ENCODE measurements around the gene PPP4R2. TPM values are rescaled to one million over a fixed set of nuclear protein-coding genes. Genes with fewer than 3 reads are reported as not detected.

Gene PPP4R2
- total RNA-seq, 1 donor from 2014 or later: 65.7 TPM

DNA sequence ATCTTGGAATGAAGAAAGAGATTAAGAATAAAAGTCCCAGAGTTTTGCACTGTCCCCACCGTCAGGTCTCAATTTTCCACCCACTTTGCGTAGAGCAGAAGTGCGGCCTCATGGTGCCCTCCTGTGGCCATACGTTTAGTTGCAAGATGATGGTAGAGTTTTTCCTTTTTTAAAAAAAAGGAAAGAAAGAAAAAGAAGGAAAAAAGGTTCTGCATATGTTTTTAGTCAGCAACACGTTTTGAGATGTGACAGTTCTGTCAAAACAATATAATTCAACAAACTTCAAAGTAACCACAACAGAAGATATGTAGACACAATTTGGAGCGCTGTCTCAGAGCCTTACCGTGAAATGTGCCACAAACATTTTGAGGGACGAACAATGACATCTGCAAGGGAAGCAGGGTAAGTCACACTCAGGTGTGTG lies 89.5 kb downstream of the PPP4R2 start:
- no peak overlapping the region for H3K27ac ChIP-seq
- DNase-seq (no peak), ATAC-seq (peak; percentile 78 to 82)
- TF ChIP-seq, protein P1, sequence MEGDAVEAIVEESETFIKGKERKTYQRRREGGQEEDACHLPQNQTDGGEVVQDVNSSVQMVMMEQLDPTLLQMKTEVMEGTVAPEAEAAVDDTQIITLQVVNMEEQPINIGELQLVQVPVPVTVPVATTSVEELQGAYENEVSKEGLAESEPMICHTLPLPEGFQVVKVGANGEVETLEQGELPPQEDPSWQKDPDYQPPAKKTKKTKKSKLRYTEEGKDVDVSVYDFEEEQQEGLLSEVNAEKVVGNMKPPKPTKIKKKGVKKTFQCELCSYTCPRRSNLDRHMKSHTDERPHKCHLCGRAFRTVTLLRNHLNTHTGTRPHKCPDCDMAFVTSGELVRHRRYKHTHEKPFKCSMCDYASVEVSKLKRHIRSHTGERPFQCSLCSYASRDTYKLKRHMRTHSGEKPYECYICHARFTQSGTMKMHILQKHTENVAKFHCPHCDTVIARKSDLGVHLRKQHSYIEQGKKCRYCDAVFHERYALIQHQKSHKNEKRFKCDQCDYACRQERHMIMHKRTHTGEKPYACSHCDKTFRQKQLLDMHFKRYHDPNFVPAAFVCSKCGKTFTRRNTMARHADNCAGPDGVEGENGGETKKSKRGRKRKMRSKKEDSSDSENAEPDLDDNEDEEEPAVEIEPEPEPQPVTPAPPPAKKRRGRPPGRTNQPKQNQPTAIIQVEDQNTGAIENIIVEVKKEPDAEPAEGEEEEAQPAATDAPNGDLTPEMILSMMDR (IDR thresholded peaks at IDR 0.05): peak; percentile 78
- no peaks in the 10 kb centered on the region for H3K36me3 ChIP-seq
- no peak overlapping the region for H3K4me3 ChIP-seq
- no peaks in the 10 kb centered on the region for H3K9me3 ChIP-seq
- intact Hi-C loops (cut with DNase I): no loop called here
- H3K27me3 ChIP-seq (ENCODE audit: low read depth): no peaks in the 10 kb centered on the region
- no peaks in the 10 kb centered on the region for H3K4me1 ChIP-seq

DNA sequence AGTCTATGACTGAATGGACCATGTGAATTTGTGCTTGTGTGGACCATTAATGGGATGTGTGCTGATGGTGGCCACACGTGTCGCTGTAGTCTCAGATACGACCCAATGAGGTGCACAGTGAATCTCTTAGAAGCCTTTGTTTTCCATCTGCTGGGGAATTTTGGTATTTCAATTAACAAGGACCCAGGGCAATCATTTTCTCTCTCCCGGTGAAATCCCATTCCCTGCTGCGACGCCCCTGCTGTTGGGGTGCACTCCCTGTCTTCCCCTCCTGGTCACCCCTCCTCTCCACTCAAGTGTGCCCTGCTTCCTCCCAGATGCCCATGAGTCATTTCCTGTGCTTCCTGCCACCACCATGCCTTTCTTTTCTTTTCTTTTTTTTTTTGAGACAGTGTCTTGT lies 97.5 kb downstream of the PPP4R2 start:
- intact Hi-C loops (cut with DNase I): no loop called here
- Histone ChIP-seq H3K9me3 (no peaks in the 10 kb centered on the region), H3K4me3 (no peak overlapping the region), H3K36me3 (no peaks in the 10 kb centered on the region), H3K4me1 (no peaks in the 10 kb centered on the region), H3K27me3 (ENCODE audit: low read depth) (no peaks in the 10 kb centered on the region), H3K27ac (no peak overlapping the region)
- TF ChIP-seq, protein P1 (IDR thresholded peaks at IDR 0.05): no peak
- ATAC-seq (peak in 1 of 2 donors; percentile 35), DNase-seq (no peak)

DNA sequence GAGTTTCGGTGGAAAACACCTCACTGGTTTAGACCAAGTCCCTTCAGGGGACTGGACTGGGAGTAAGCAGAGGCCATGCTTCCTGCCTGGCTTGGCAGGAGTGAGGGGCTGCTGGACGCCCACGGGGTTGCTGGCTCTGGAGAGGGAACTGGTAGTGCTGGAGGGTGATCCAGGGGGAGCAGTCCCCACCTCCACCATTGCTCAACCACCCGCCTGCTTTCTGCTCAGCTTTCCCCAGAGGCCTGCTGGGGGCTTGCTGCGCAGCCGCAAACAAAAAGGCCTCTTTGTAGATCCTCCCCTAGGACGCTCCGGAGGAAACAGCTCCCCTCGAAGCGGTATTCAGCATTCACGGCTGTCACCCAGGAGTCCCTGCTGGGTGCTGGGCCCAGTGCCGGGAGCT lies 98.3 kb downstream of the PPP4R2 start:
- intact Hi-C loops (cut with DNase I): no loop called here
- Histone ChIP-seq H3K4me1 (no peaks in the 10 kb centered on the region), H3K27me3 (ENCODE audit: low read depth) (no peaks in the 10 kb centered on the region), H3K27ac (no peak overlapping the region), H3K36me3 (no peaks in the 10 kb centered on the region), H3K9me3 (no peaks in the 10 kb centered on the region), H3K4me3 (no peak overlapping the region)
- DNase-seq: no peak
- peak in 1 of 2 donors; percentile 10 for ATAC-seq
- TF ChIP-seq, protein P1 (IDR thresholded peaks at IDR 0.05): no peak

DNA sequence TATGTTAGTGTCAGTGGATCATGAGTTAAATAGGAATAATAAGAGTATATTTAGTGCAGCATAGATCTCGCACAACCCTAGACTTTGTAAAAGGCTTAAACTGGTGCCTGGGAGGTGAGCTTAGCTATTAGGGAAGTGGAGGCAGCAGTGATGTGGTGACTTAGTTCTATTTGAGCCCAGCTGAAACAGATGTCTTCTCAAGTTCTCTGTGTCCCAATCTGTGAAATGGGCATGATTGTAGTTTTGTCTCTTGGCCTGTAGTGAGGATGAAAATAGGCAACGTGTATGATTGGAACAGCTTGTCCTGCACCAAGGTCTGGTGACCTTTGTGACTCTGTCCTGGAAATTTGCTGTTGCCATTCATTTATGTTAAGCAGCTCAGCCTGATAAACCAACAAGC lies 99.6 kb downstream of the PPP4R2 start:
- Histone ChIP-seq H3K9me3 (no peaks in the 10 kb centered on the region), H3K27ac (no peak overlapping the region), H3K4me1 (no peaks in the 10 kb centered on the region), H3K27me3 (ENCODE audit: low read depth) (no peaks in the 10 kb centered on the region), H3K36me3 (no peaks in the 10 kb centered on the region), H3K4me3 (no peak overlapping the region)
- DNase-seq: no peak
- intact Hi-C loops (cut with DNase I): no loop called here
- TF ChIP-seq, protein P1 (IDR thresholded peaks at IDR 0.05): no peak
- ATAC-seq: no peak

DNA sequence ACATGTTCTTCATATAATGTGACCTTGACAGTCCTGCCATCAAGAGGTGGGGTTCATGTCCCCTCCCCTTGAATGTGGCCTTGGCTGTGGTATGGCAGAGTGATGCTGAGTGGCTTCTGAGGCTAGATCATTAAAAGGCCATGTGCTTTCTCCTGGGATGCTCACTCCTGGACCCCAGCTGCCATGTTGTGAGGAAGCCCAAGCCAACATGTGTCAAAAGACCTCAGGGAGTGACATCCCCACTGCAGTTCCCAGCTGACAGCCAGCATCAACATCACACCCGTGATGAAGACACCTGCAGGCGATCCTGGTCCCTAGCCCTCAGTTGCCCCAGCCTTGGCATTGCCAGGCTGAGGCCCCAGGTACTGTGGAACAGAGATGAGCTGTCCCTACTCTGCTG lies 101.4 kb downstream of the PPP4R2 start:
- Histone ChIP-seq H3K4me1 (no peaks in the 10 kb centered on the region), H3K4me3 (no peak overlapping the region), H3K27ac (no peak overlapping the region), H3K36me3 (no peaks in the 10 kb centered on the region), H3K27me3 (ENCODE audit: low read depth) (no peaks in the 10 kb centered on the region), H3K9me3 (no peaks in the 10 kb centered on the region)
- DNase-seq (no peak), ATAC-seq (no peak)
- TF ChIP-seq, protein P1 (IDR thresholded peaks at IDR 0.05): no peak
- intact Hi-C loops (cut with DNase I): no loop called here

DNA sequence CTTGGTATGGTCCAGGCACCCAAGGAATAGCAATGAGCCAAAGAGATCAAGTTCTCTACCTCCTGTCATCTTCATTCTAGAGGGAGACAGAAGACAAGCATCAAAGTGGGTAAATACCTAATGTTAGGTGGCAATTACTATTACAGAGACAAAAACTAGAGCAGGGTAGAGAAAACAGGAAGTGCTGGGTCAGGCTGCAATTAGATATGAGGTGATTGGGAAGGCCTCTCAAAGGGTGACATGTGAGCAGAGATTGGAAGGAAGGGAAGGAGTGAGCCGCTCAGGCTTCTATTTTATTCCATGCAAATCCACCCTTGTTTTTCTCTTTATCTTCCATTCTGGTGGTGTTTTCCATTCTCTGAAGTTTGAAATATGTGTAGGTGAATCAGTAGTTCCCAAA lies 102.3 kb downstream of the PPP4R2 start:
- H3K4me3 ChIP-seq: no peak overlapping the region
- H3K27ac ChIP-seq: no peak overlapping the region
- H3K36me3 ChIP-seq: no peaks in the 10 kb centered on the region
- ATAC-seq (no peak), DNase-seq (no peak)
- no peaks in the 10 kb centered on the region for H3K9me3 ChIP-seq
- TF ChIP-seq, protein P1 (IDR thresholded peaks at IDR 0.05): no peak
- intact Hi-C loops (cut with DNase I): no loop called here
- H3K4me1 ChIP-seq: no peaks in the 10 kb centered on the region
- no peaks in the 10 kb centered on the region for H3K27me3 ChIP-seq (ENCODE audit: low read depth)
